Breast epithelium (tissue), 3 donors: ENCODE measurements around the gene FHIT.

Experiments used
- POLR2A ChIP-seq: fragments of 450-650 bp; IDR thresholded peaks from one replicate; pipeline ENCODE4 v1.6.1; 2016; ENCODE audit warnings: antibody characterized with exemption, mild to moderate bottlenecking, moderate library complexity
- TF ChIP-seq, protein P1 (sequence below), 3 donors: fragments of 450-650 bp; IDR thresholded peaks; one replicate each; pipeline ENCODE4 v1.5.1; 2016 to 2017; ENCODE audit warnings: antibody characterized with exemption in 3 of 3, mild to moderate bottlenecking in 3 of 3, moderate library complexity in 3 of 3

DNA sequence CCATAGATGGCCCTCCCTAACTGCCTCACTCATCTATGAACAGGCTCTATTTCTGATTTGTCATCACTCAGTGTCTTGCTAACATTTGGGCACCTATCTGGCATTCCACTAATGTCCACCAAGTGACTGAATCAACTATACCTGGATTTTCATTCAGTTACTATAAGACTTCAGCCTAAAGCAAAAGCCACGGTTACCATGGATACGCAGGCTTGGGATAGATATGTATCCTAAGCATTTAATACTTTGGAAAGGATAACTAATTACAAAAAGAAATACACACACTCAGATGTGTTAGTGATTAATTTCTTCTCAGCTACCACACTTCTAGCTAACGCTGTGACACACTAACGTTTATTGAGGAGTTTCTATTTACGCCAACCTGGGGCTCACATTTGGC, 1301.9 kb downstream of the FHIT start:
- no peak for TF ChIP-seq POLR2A
- TF ChIP-seq, protein P1, sequence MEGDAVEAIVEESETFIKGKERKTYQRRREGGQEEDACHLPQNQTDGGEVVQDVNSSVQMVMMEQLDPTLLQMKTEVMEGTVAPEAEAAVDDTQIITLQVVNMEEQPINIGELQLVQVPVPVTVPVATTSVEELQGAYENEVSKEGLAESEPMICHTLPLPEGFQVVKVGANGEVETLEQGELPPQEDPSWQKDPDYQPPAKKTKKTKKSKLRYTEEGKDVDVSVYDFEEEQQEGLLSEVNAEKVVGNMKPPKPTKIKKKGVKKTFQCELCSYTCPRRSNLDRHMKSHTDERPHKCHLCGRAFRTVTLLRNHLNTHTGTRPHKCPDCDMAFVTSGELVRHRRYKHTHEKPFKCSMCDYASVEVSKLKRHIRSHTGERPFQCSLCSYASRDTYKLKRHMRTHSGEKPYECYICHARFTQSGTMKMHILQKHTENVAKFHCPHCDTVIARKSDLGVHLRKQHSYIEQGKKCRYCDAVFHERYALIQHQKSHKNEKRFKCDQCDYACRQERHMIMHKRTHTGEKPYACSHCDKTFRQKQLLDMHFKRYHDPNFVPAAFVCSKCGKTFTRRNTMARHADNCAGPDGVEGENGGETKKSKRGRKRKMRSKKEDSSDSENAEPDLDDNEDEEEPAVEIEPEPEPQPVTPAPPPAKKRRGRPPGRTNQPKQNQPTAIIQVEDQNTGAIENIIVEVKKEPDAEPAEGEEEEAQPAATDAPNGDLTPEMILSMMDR (IDR thresholded peaks at IDR 0.05) = no peak
